Natural killer cell (primary cell): Measurements from ENCODE around the gene IVL. TPM values are rescaled to one million over a fixed set of nuclear protein-coding genes. Genes with fewer than 3 reads are reported as not detected.

ENCODE experiments used
- ATAC-seq, 3 donors: fragments of 150-1000 bp in 2 of 3; fragments of 200-7000 bp in 1 of 3; cut with Tn5 transposase; 1 replicate in 1 of 3; 2 replicates in 2 of 3; pipeline ENCODE4 v1.10.0; 2021; ENCODE audit warnings: mild to moderate bottlenecking in 2 of 3, moderate library complexity in 2 of 3
- DNase-seq, 2 donors: peaks; one replicate each; pipeline versions ENCODE4 v3.0.0 to v3.0.0-alpha.2; 2013 to 2021; ENCODE audit warnings: mixed read lengths in 1 of 2
- H3K27ac ChIP-seq: one replicate; pipeline ENCODE4 v1.5.1; 2013; ENCODE audit warnings: mild to moderate bottlenecking, low read length
- H3K27me3 ChIP-seq: one replicate; pipeline ENCODE4 v1.6.1; 2013; ENCODE audit warnings: low read length; ENCODE audit not compliant: control insufficient read depth, insufficient read depth
- H3K36me3 ChIP-seq: one replicate; pipeline ENCODE4 v1.6.1; 2013; ENCODE audit warnings: low read length; ENCODE audit not compliant: control insufficient read depth, insufficient read depth
- H3K4me1 ChIP-seq: one replicate; pipeline ENCODE4 v1.6.1; 2013; ENCODE audit warnings: low read length; ENCODE audit not compliant: control insufficient read depth, insufficient read depth
- H3K4me3 ChIP-seq: one replicate; pipeline ENCODE4 v1.5.1; 2013; ENCODE audit warnings: low read length
- H3K9me3 ChIP-seq: one replicate; pipeline ENCODE4 v1.6.1; 2013; ENCODE audit warnings: low read length; ENCODE audit not compliant: control insufficient read depth, insufficient read depth
- H3K27ac Mint-ChIP-seq, 2 donors: one replicate each; pipeline ENCODE4 v1.8.0; 2022; ENCODE audit warnings: mild to moderate bottlenecking in 2 of 2, mixed read lengths in 2 of 2, moderate library complexity in 1 of 2
- H3K27me3 Mint-ChIP-seq, 2 donors: one replicate each; pipeline ENCODE4 v1.8.0; 2022; ENCODE audit warnings: low read depth in 2 of 2, mixed read lengths in 2 of 2
- H3K36me3 Mint-ChIP-seq: one replicate; pipeline ENCODE4 v1.8.0; 2022; ENCODE audit warnings: mixed read lengths
- H3K4me1 Mint-ChIP-seq, 2 donors: one replicate each; pipeline ENCODE4 v1.8.0; 2022; ENCODE audit warnings: mixed read lengths in 2 of 2
- H3K4me3 Mint-ChIP-seq: one replicate; pipeline ENCODE4 v1.8.0; 2022; ENCODE audit warnings: mild to moderate bottlenecking, moderate library complexity, mixed read lengths
- H3K9me3 Mint-ChIP-seq, 2 donors: one replicate each; pipeline ENCODE4 v1.8.0; 2022; ENCODE audit warnings: mixed read lengths in 2 of 2
- WGBS: methylation state at CpG from one replicate; pipeline ENCODE4 v1.1.7; 2013; ENCODE audit warnings: missing lambda C conversion rate; ENCODE audit not compliant: insufficient coverage; 5-methylcytosine and 5-hydroxymethylcytosine counted together
- intact Hi-C: fragments of 100-400 bp; cut with micrococcal nuclease; formaldehyde crosslinking; loops from one replicate; pipeline ENCODE4 v1.14.2; 2022
- total RNA-seq, 4 donors: library from RNA; stranded (reverse); fragments of 120-200 nt in 1 of 4; gene quantifications; one replicate each; pipeline versions ENCODE4 v1.2.3 to v1.2.4, GENCODE V29; 2013 to 2022
- TF ChIP-seq, protein P1 (sequence below): fragments of 200-600 bp; IDR thresholded peaks from one replicate; pipeline ENCODE4 v1.8.0; 2022; ENCODE audit warnings: antibody characterized with exemption

Gene IVL
- total RNA-seq, 3 donors from 2014 or later (not counting 1 experiment from before 2014, with no cell fraction given) = not detected

GRCh38 chr1:152917794-152918193 is 9.4 kb downstream of the IVL start:
- no peaks in the 10 kb centered on the region for H3K4me1 ChIP-seq
- no peak for ATAC-seq
- no peak overlapping the region for H3K4me3 Mint-ChIP-seq
- intact Hi-C loops = no loop called here
- TF ChIP-seq, protein P1, sequence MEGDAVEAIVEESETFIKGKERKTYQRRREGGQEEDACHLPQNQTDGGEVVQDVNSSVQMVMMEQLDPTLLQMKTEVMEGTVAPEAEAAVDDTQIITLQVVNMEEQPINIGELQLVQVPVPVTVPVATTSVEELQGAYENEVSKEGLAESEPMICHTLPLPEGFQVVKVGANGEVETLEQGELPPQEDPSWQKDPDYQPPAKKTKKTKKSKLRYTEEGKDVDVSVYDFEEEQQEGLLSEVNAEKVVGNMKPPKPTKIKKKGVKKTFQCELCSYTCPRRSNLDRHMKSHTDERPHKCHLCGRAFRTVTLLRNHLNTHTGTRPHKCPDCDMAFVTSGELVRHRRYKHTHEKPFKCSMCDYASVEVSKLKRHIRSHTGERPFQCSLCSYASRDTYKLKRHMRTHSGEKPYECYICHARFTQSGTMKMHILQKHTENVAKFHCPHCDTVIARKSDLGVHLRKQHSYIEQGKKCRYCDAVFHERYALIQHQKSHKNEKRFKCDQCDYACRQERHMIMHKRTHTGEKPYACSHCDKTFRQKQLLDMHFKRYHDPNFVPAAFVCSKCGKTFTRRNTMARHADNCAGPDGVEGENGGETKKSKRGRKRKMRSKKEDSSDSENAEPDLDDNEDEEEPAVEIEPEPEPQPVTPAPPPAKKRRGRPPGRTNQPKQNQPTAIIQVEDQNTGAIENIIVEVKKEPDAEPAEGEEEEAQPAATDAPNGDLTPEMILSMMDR = no peak
- H3K9me3 Mint-ChIP-seq = no peaks in the 10 kb centered on the region
- no peaks in the 10 kb centered on the region for H3K9me3 ChIP-seq
- H3K36me3 Mint-ChIP-seq = no peaks in the 10 kb centered on the region
- H3K4me3 ChIP-seq = no peak overlapping the region
- H3K27ac Mint-ChIP-seq = no peak overlapping the region
- H3K27me3 Mint-ChIP-seq = peaks cover 10 to 37% of the 10 kb centered on the region in 2 donors
- peaks cover 2% of the 10 kb centered on the region for H3K27me3 ChIP-seq
- H3K36me3 ChIP-seq = no peaks in the 10 kb centered on the region
- no peak overlapping the region for H3K27ac ChIP-seq
- WGBS = 21% methylated on average over 2 of the region's 3 CpGs
- DNase-seq = no peak
- H3K4me1 Mint-ChIP-seq = peaks cover 0 to 4% of the 10 kb centered on the region in 2 donors

DNA sequence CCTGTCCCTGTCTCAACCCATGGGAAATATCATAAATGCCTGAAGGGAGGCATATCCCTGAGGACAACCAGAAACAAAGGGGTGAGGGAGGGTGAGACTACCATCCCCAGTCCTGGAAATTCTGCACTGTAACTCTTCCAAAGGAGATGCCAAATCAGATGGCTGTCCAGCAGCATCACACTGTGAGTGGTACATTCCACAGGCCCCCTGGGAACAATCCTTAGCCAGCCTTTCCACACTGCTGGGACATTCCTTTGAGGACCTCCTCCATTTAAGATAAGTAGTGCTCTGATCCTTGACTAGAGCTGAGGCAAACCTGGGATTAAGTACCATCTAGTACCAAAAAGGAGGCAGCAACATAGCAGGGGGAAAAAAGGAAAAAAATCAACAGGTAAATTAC is 10.7 kb downstream of the IVL start:
- Mint-ChIP-seq H3K4me1 (no peaks in the 10 kb centered on the region), H3K27me3 (peaks cover 8 to 37% of the 10 kb centered on the region in 2 donors), H3K9me3 (no peaks in the 10 kb centered on the region), H3K4me3 (no peak overlapping the region), H3K27ac (no peak overlapping the region), H3K36me3 (no peaks in the 10 kb centered on the region)
- intact Hi-C loops = no loop called here
- no peak overlapping the region for H3K4me3 ChIP-seq
- peaks cover 2% of the 10 kb centered on the region for H3K27me3 ChIP-seq
- DNase-seq (no peak), ATAC-seq (no peak)
- H3K4me1 ChIP-seq = no peaks in the 10 kb centered on the region
- H3K36me3 ChIP-seq = no peaks in the 10 kb centered on the region
- TF ChIP-seq, protein P1 = no peak
- no peaks in the 10 kb centered on the region for H3K9me3 ChIP-seq
- no peak overlapping the region for H3K27ac ChIP-seq

- no peak overlapping the region for H3K27ac Mint-ChIP-seq
- WGBS = 87% methylated on average over 2 of the region's 2 CpGs
- no peaks in the 10 kb centered on the region for H3K36me3 Mint-ChIP-seq
- no peaks in the 10 kb centered on the region for H3K4me1 Mint-ChIP-seq
- H3K4me3 Mint-ChIP-seq = no peak overlapping the region
- H3K27me3 Mint-ChIP-seq = peaks cover 6 to 26% of the 10 kb centered on the region in 2 donors
- intact Hi-C loops = no loop called here
- Histone ChIP-seq H3K4me3 (no peak overlapping the region), H3K27ac (no peak overlapping the region), H3K4me1 (no peaks in the 10 kb centered on the region), H3K9me3 (no peaks in the 10 kb centered on the region), H3K27me3 (no peaks in the 10 kb centered on the region), H3K36me3 (no peaks in the 10 kb centered on the region)
- TF ChIP-seq, protein P1 = no peak
- ATAC-seq = no peak
- DNase-seq = no peak
- no peaks in the 10 kb centered on the region for H3K9me3 Mint-ChIP-seq
Observed at GRCh38 chr1:152924191-152924590, 15.8 kb downstream of the IVL start.

GRCh38 chr1:152926091-152926490 is 17.7 kb downstream of the IVL start:
- intact Hi-C loops = loop anchor here (1.0 kb wide), 1 partner anchor 55 kb away; no protein-coding TSS in a partner anchor
- TF ChIP-seq, protein P1 = no peak
- Mint-ChIP-seq H3K4me1 (no peaks in the 10 kb centered on the region), H3K27me3 (peaks cover 8 to 26% of the 10 kb centered on the region in 2 donors), H3K36me3 (no peaks in the 10 kb centered on the region), H3K9me3 (no peaks in the 10 kb centered on the region), H3K27ac (no peak overlapping the region), H3K4me3 (no peak overlapping the region)
- H3K4me3 ChIP-seq = no peak overlapping the region
- H3K36me3 ChIP-seq = no peaks in the 10 kb centered on the region
- H3K27ac ChIP-seq = no peak overlapping the region
- no peaks in the 10 kb centered on the region for H3K9me3 ChIP-seq
- no peaks in the 10 kb centered on the region for H3K27me3 ChIP-seq
- H3K4me1 ChIP-seq = no peaks in the 10 kb centered on the region
- peak in 1 of 3 donors; percentile 47 for ATAC-seq
- peak in 1 of 2 donors; percentile 6 for DNase-seq
- WGBS = 75% methylated on average over 3 of the region's 3 CpGs
